HG03439 (cell line): ENCODE data around the gene PIEZO2.
A peak's percentile ranks its signal among the peaks of the same experiment; 100 is the strongest.

ENCODE experiments used
- ATAC-seq: cut with Tn5 transposase; IDR thresholded peaks from one replicate; pipeline ENCODE4 v1.9.1; 2021; ENCODE audit warnings: mild to moderate bottlenecking, moderate library complexity; ENCODE audit not compliant: unreplicated experiment

Gene PIEZO2

DNA sequence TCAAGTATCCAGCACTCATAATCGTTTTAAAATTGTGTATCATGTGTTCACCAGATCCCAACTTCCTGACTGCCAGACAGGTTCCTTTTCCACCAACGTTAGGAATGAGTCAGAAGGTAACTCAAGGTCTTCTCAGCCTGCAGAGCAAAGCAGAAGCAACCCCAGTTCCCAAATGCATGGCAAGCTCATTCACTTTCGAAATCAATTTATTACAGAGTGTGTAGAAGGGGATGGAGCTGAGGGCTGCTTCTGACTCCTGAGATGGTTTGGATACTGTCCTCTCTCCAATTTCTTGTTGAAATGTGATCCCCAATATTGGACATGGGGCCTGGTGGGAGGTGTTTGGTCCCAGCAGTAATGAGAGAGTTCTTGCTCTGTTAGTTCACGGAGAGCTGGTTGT is 114.5 kb downstream of the PIEZO2 start:
- no peak for ATAC-seq

DNA sequence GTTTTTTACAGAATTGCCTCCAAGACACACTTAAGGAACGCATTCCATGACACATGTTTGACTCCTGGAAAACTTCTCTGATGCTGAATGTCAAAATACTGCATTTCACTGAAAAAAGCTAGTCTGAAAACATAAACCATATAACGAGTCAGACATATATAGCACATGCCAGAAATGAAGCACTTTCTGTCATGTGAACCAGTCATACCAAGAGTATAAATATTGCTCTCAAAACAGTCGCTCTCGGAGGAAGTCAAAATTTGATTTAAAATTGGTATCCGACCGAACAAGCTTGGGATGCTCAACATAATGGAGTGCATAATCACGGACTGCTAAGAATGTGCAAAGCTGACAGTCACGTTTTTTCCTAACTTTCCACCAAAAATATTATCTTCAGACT is 115.9 kb downstream of the PIEZO2 start:
- ATAC-seq: no peak

DNA sequence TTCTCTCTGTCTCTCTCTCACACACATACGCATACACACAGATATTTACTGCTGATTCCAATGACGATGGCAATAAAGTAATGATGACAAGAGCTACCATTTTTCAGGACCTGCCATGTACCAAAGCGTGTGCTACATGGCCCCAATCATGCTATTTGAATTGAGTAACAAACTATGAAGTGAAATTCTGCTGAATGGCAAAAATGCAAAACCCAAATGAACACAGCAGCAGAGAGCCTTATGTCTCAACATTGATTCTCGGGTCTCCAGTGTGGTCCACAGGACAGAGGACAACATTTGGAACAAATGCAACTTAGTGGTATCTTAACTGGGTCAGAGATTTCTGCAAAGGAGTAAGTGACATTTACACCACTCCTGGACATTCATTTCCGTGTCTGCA is 117.4 kb downstream of the PIEZO2 start:
- no peak for ATAC-seq

DNA sequence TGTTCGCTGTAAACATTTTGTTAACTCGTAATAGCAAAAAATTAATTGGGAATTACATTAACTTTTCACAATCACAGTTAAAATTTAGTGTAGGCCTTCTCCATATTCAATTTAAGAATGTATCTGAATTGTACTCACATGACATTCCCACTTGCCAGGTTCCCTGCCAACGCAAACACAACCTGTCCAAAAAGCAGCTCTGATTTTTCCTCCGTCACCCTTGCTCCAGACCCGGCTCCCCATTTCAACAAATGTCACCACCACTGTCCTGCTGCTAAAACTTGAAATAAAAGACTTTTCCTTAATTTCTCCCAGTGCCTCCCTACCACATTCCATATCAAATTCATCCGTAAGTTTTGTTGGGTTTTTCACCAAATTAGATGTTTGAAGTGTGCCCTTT is 120.3 kb downstream of the PIEZO2 start:
- ATAC-seq: no peak

DNA sequence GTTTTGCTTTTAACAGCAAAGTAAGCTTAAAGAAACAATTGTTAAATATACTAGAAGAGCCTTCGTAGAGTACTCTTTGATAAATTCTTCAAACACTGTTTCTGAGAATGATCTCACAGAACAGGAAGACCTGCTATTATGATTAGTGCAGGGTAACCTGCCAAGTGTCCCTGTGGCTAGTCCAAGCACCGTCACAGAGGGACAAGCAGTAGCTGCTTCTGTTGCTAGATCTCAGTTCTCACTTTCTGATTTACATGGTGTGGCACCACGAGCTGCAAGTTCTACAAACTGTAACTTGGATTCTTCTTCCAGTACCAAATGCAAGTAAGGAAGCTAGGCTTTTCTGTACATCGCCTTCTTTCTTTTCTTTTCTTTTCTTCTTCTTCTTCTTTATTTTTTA is 121.5 kb downstream of the PIEZO2 start:
- peak; percentile 79 for ATAC-seq

DNA sequence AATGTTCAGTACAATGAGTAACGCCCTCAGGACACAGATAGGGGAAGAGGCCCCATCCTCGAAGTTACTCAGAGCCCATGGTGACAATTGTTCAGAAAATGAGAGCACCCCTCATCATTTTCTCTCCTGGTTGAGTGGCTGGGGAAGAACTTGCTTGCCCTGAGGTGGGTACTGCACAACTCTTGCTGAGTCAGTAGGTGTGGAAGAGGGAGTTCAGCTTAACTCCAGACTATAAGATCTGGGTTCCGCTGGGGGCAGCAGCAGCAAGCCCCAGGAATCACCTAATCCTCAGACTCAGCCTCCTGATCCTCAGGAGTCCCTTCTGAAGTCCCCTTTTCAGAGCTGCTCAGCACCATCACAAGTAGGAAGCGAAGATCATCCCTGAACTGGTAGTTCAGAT is 123.7 kb downstream of the PIEZO2 start:
- no peak for ATAC-seq

DNA sequence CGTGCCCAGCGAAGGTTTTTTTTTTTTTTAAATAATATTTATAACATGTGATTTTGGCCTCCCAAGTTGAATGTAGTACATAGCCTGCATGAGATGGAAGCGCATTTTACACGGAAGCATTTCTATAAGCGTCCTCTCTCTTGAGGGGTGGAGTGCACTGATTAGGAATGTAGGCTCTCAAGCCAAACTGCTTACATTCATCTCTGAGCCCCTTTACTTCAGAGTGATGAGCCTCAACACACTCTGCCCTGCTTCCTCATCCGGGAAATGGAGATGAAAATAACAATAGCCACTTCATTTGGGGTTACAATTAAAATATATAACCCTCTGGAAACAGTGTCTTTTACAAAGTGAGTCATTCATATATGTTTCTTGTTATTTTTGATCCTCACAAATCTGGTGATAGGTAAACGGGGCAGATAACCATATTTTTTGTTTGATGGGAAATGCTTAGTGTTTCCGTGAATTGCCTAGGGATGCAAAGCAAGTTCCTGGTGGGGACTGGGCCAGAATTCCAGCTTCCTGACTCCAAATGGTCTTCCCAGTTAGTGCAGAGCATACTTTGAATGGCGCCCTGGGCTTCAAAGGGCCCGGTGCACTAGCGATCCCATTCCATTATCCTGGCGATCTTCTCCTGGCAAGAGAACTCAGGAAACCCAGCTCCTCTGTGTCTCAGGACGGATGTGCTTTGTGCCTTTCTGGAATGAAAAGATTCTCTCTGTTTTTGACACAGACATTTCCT is 124.3 kb downstream of the PIEZO2 start:
- ATAC-seq: no peak

DNA sequence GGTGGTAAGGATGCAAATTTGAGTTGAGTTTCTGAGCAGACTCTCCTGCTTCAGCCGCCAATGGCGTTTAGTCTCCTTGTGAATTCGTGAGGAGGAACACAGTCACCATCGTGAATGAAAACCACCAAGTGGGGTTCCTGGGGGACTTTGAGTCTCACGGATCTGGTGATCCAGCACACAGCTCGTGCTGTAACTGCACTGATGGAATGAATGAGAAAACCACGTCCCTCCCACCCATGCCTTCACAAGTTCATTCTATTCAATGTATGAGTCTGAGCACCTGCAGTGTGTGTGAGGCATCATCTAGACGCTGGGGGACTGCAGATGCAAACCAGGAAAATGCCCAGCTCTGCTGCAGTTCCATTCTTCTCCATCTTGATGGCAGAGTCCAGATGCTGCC is 127.9 kb downstream of the PIEZO2 start:
- ATAC-seq: no peak

DNA sequence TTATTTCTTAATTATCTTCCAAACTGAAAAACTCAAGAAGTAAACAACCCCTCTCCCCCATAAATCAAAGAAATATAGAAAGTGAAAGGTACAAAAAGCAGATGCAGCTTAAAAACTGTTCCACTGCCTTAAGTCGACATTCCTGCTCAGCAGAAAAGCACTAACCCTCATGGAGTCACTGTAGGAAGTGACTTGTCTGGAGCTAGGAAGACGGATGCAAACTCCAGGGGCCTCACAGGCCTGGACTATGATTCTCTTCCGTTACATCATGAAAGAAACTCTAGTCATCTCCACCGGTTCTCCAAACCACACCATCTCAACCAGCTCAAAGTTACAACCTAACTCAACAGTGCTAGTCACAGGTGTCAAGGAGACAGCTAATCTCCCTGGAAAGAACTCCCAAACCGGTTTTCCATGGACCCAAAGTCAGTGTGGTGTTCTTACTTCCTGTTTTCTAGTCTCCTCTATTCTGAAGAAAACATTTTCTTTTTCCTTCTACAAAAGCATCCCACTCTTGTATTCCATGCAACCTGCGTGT is 128.4 kb downstream of the PIEZO2 start:
- no peak for ATAC-seq

DNA sequence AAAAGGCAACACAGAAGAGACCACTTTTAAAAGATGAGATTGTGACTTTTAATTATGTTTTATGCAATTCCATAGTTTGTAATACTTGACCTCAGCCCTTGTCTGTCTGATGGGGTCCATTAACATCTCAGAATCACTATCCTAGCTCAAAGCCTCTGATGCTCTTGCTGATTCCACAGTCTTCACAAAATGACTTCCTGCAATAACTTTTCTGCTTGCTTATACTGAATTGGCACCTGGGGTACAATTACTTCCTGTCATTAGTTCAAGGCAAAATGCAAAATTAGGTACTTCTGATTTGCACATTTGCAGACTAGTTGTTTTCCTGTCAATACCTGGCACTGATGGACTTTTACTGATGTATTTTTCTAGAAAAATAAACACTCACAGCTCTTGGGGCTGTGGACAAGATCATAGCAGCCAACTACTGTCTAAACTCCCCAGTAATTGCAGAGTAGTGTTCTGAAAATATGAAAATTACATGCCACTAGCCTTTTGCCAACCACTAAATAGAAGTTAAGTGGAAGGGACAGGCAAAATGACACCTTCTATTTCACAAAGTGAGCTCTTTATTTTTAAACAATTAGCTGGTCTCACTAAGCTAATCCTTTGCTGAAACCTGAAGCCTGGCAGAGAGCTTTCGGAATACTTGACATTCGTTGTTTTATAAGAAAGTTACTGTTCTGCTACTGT is 129.1 kb downstream of the PIEZO2 start:
- ATAC-seq: no peak

DNA sequence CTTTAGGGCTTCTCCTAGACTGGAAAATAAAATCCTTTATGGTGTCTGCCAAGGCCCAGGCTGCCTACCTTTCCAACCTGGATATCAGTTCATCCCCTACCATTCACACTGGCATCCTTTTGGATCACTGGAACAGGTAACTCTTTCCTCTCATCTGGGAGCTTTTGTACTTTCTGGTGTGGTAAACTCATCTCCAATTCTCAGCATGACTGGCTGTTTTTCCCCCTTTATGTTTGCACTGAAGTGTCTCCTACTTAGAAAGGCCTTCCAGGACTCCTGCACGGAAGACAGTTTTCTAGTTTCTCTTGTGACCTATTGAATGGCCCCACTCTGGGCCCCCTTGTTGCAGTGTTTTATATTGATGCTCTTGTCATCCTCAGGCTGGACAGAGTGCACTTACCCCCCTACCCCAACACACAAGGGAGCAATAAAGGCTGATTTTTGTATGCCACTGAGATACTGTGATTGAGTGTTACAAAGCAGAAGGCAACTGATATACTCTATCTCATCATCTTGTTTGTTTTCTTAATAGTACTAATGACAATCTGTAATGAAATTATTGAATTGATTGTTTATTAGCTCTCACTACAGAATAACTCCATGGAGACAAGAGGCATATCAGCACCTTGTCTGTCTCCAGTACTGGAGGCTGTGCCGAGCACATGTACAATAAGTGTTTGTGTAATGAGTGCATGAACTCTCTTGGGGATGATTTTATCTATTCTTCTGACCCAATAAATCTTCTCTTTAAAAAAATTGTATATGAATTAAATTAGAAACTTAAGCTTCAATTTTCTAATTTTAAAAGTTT is 129.9 kb downstream of the PIEZO2 start:
- ATAC-seq: no peak

DNA sequence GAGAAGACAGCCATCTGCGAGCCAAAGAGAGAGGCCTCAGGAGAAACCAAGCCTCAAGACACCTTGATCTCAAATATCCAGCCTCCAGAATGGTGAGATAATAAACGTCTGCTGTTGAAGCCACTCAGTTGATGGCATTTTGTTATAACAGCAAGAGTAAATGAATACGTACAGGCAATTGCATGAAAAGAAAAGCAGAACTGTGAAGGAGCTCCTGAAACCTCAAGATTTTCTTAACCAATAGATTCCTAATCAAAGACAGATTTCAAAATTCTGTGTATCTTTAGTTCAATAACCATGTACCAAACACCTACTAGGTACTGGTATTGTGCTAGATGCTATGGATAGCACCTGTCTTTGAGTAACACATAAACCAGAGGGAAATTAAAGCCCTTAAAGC is 139.5 kb downstream of the PIEZO2 start:
- no peak for ATAC-seq

DNA sequence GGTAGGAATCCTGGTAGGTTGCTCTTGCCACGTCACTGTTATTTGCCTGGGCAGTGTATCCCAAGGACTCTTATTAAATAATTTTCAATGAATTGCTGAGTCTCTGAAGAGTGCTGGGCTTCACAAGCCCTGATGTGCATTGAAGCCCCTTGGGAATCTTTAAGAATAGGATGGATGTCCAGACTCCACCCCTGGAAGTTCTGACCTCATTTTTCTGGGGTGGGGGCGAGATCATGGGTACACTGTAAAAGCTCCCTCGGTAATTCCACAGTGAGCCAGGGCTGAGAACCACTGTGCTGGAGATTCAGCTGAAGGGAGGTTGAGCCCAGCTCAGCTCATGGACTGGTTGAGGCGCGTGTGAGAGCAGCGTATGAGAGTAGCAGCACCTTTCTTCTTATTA is 140.2 kb downstream of the PIEZO2 start:
- no peak for ATAC-seq

DNA sequence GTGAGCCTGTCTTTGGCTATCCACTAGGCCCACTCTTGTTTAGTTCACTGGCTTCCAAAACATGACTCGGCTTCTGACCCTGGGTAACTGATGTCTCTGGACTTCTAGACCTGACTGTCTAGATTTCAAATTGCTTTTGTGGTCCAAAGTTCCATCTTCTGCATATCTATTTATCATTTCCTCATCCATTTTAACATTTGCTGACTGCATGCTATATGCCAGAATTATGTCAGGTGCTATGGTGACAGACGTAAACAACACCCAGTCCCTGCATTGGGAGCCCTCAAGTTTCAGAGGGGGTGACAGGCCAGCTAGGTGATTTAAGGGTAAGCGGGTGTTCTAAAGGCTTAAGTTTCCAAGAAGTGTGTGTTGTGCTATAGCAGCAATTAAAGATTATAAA is 140.9 kb downstream of the PIEZO2 start:
- ATAC-seq: no peak

DNA sequence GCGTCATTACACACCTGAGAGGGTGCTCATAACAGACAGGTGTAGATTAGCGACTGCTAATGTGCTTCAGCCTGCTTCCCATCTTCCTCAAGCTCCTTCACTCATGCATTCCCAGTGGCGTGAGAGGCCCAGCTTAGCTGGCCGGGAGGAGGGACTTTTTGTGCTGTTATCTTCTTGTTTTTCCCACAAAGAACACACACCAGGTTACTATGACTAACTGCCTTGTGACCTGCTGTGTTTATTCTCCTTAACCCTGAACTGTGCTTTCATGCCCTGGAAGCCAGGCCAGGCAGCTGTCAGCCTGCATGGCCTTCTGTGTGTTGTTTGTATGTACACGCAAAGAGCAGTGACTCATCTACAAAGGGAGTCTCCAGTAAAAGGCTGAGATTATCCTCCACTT is 143.8 kb downstream of the PIEZO2 start:
- ATAC-seq: no peak

DNA sequence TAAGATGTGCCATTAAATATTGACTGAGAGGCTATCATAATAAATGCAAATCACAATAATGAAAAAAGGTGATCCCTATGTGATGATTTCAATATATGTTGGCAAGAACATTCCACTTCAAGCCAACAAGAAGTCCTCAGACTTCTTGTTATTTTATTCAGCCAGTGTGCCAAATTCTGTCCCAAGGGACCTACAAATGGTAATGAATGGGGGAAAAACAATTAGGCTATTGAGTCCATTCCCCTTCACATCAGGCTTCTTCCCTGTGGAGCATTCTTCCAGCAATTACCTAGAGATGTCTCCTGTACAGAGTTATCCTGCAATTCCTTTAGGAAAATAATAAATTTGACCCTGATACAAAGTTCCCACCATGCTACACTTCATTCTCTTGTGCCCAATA is 144.4 kb downstream of the PIEZO2 start:
- ATAC-seq: no peak

DNA sequence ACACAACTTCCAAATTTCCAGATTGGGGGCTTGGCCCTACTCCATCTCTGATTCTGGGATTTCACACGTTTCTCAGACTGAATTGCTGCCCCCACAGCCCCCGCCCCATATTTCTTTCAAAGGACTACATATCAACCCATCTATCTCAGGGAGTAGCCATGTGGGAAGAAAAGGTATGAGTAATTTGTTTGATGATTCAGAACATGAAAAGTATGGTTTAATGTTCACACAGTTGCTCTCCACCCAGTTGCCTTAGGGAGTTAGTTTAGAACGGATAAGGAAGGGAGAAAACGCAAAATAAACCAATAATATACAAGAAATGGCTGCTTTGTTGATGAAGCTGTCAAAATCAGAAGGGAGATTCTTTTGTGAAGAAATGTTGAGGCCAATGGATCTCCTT is 145.1 kb downstream of the PIEZO2 start:
- ATAC-seq: no peak

DNA sequence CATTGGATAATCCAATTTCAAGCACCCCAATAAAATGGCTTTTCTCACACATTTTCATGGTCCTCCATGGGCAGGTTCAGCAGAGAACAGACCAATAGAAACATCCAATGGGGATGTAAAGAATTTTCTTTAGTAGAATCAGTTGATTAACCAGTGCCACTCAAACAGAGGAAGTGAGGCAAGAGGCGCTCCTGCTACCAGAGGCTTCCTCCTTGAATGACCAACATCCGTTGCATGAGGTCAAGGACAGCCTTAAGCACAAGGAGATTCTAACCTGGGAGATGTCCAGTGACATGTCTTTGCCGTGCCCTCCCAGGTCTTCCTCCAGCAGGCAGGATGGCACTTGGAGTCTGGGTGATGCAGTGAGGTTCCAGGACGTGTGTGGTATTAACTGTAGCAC is 146.6 kb downstream of the PIEZO2 start:
- no peak for ATAC-seq

DNA sequence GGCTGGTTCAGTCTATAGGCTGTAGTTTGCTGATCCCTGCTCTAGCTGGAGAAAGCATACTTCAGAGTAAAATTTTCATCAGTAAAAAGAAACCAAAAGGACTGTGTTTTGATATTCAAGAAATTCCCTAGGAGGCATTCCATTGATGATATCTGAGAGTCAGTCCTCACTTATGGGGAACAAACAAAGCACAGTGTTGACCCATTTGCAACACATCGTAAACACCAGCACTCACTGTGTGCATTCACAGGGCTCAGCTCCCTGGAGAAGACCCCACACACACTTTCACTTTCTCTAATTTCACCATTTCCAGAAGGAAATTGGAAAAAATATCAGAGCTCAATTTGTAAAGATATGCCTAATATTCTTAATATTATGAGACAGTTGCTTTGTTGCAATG is 147.1 kb downstream of the PIEZO2 start:
- ATAC-seq: no peak

DNA sequence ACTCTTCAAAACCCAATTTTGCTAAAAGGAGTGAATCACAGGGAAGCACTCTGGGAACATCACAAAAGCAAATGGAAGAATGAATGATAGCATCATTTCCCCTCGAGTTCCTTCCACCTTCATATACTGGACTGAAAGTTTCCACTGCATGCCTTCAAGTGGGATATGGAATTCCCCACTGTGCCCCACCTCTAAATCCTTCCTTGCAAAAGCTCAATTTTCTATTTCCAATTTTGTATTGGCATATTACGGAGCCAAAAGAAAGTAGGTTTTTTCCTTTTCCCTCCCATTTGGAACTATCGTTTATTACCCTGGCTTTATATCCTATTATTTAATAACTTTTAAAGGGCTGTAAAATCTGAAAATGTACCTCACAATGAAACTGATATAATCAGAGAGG is 149.3 kb downstream of the PIEZO2 start:
- ATAC-seq: no peak

DNA sequence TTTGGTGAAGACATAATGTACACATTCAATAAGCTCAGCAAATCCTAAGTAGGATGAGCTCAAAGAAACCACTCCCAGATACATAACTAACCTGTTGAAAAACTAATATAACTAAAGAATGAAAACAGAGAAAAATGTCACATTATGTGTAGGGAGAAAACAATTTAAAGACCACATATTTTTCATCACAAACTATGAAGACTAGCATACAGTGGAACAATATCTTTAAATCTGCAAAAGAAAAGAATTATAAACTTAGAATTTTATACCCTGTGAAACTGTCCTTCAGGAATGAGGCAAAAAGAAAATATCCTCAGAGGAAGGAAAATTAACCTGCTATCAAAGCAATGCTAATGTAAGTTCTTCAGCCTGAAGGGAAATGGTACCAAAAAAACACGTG is 151.5 kb downstream of the PIEZO2 start:
- ATAC-seq: no peak

DNA sequence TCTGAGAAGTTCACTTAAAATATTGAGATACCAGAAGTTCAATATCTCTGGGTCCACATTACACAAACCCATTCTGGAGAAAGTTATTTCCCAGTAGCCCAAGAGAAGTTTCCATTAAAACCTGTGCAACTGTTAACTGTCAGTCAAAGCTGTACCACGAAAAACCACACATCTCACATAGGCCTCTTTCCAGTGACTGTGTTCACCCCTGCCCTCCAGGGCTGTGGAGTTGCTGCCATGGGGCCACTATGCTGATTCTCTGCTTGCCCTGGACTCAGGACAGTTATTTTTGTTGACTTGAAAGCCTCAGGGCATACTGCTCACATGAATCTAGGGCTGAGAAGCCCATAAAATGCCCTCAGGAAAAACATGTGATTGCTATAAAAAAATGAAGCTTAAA is 153.8 kb downstream of the PIEZO2 start:
- ATAC-seq: no peak
